Right lobe of liver (tissue), 4 donors: ENCODE results near the gene SLC46A1.

Experiments used
- CTCF ChIP-seq, 4 donors: fragments of 200-600 bp in 3 of 4; fragments of 450-650 bp in 1 of 4; IDR thresholded peaks; one replicate each; pipeline versions ENCODE4 v1.5.1 to v1.8.0; 2016 to 2022; ENCODE audit warnings: antibody characterized with exemption in 4 of 4, mild to moderate bottlenecking in 2 of 4
- POLR2A ChIP-seq: fragments of 450-650 bp; IDR thresholded peaks from one replicate; pipeline ENCODE4 v1.6.1; 2017; ENCODE audit warnings: antibody characterized with exemption, mild to moderate bottlenecking
- donor health status: DM: no; HTN: no; CAD: no.
- donor health status: DM: no; HTN: no; CAD: no.
- donor health status: DM: no; HTN: yes; CAD: no.

DNA sequence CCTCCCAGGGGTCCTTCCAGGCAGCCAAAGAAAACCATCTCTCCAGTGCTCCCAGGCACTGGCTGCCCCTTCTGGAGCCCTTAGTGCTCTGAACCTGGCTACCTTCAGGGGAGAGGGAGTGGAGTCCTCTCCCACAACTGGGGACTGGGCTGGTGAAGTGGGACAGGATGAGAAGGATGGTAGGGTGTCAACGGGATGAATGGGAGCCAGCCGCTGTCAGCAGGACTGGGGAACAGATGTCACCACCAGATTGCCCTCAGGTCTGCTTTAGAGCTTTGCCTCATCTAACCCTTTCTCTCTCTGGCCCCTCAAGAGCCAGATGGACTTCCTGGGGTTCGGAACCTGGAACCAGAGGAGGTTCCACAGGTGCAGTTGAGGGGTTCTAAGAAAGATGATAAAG, 40.5 kb downstream of the SLC46A1 start:
- TF ChIP-seq CTCF (IDR thresholded peaks at IDR 0.05), result no peak
- no peak for TF ChIP-seq POLR2A
